A549 (cell line): ENCODE data around the gene PDE7B. TPM values are rescaled to one million over a fixed set of nuclear protein-coding genes. Genes with fewer than 3 reads are reported as not detected.

Experiments used
- ATAC-seq, 2 experiments: fragments of 200-7000 bp in 1 of 2; fragments of >200 bp in 1 of 2; cut with Nextera tagmentation in 1 of 2; cut with Tn5 transposase in 1 of 2; 3 replicates each; pipeline versions ENCODE4 v1.8.0 to v1.9.1; 2018 to 2020; ENCODE audit warnings: mild to moderate bottlenecking in 1 of 2, moderate library complexity in 1 of 2
- CTCF ChIA-PET: fragments of 300-600 bp; sonication (Branson Sonifier 250); formaldehyde crosslinking; extraction: SDS; loops from one replicate; lab custom pipeline; 2021; ENCODE audit warnings: antibody characterized with exemption, inconsistent platforms; lab: Yijun Ruan, JAX
- POLR2A ChIA-PET: fragments of 350-600 bp; formaldehyde crosslinking; extraction: SDS; loops from one replicate; lab custom pipeline; 2021; ENCODE audit warnings: antibody characterized with exemption, inconsistent platforms; lab: Yijun Ruan, JAX
- DNase-seq, 2 experiments: peaks; one replicate each; pipeline versions ENCODE4 v3.0.0 to v3.0.0-alpha.2; 2011 to 2016; ENCODE audit warnings: low read depth in 1 of 2, low spot score in 1 of 2
- FAIRE-seq: peaks from 2 replicates; lab custom pipeline; 2011; peaks lifted over from hg19 to GRCh38; lab: Jason Lieb, UNC
- H3K27ac ChIP-seq, 2 experiments: fragments of >200 bp; sonication (Bioruptor Twin); formaldehyde crosslinking; 3 replicates each; pipeline ENCODE4 v1.5.1; 2016 to 2017
- H3K4me1 ChIP-seq: fragments of >200 bp; sonication (Bioruptor Twin); formaldehyde crosslinking; 3 replicates; pipeline ENCODE4 v1.6.1; 2016
- H3K4me2 ChIP-seq: fragments of >200 bp; sonication (Bioruptor Twin); formaldehyde crosslinking; 3 replicates; pipeline ENCODE4 v1.6.1; 2016
- H3K4me3 ChIP-seq: fragments of >200 bp; sonication (Bioruptor Twin); formaldehyde crosslinking; 3 replicates; pipeline ENCODE4 v1.5.1; 2016
- H3K9me3 ChIP-seq: fragments of >200 bp; sonication (Bioruptor Twin); formaldehyde crosslinking; 3 replicates; pipeline ENCODE4 v1.6.1; 2016
- CBX2 ChIP-seq: fragments of 200-600 bp; sonication (generic); IDR thresholded peaks from 2 replicates; pipeline ENCODE4 v1.6.1; 2016; ENCODE audit warnings: low read depth, mild to moderate bottlenecking, borderline replicate concordance
- CBX8 ChIP-seq: fragments of 200-600 bp; sonication (generic); IDR thresholded peaks from 2 replicates; pipeline ENCODE4 v1.6.1; 2016
- CEBPB ChIP-seq, 2 experiments: fragments of >200 bp in 1 of 2; sonication (Bioruptor Twin) in 1 of 2; formaldehyde crosslinking in 1 of 2; IDR thresholded peaks; 2 replicates each; pipeline ENCODE4 v1.6.1; 2012 to 2016
- CHD4 ChIP-seq: fragments of 200-600 bp; sonication (generic); IDR thresholded peaks from 2 replicates; pipeline ENCODE4 v1.6.1; 2016; ENCODE audit warnings: antibody characterized with exemption, mild to moderate bottlenecking, borderline replicate concordance
- EHF ChIP-seq: fragments of 250-450 bp; sonication (Bioruptor Pico); IDR thresholded peaks from 2 replicates; pipeline ENCODE4 v1.5.0; 2020; ENCODE audit warnings: mild to moderate bottlenecking
- FOSB ChIP-seq: fragments of 250-450 bp; sonication (Bioruptor Pico); IDR thresholded peaks from 2 replicates; pipeline ENCODE4 v1.5.0; 2020; ENCODE audit warnings: mild to moderate bottlenecking, moderate library complexity
- HEYL ChIP-seq: fragments of 250-450 bp; sonication (Bioruptor Pico); IDR thresholded peaks from 2 replicates; pipeline ENCODE4 v1.8.0; 2021; ENCODE audit warnings: mild to moderate bottlenecking, moderate library complexity
- HOXA7 ChIP-seq: fragments of 250-450 bp; sonication (Bioruptor Pico); IDR thresholded peaks from 2 replicates; pipeline ENCODE4 v1.5.0; 2020; ENCODE audit warnings: mild to moderate bottlenecking, moderate library complexity
- JUN ChIP-seq, 2 experiments: fragments of >200 bp; sonication (Bioruptor Twin); formaldehyde crosslinking; IDR thresholded peaks; 2 replicates in 1 of 2; 3 replicates in 1 of 2; pipeline ENCODE4 v1.6.1; 2016 to 2017
- JUNB ChIP-seq: fragments of >200 bp; sonication (Bioruptor Twin); formaldehyde crosslinking; IDR thresholded peaks from 2 replicates; pipeline ENCODE4 v1.6.1; 2016
- KDM5A ChIP-seq: fragments of 200-600 bp; sonication (generic); IDR thresholded peaks from 2 replicates; pipeline ENCODE4 v1.6.1; 2016; ENCODE audit warnings: antibody characterized with exemption, mild to moderate bottlenecking
- MYC ChIP-seq: IDR thresholded peaks from 2 replicates; pipeline ENCODE4 v1.6.1; 2012; ENCODE audit warnings: mild to moderate bottlenecking, inconsistent platforms, low read length, improper control_type of control experiment, borderline replicate concordance
- NR3C1 ChIP-seq: fragments of >200 bp; sonication (Bioruptor Twin); formaldehyde crosslinking; IDR thresholded peaks from 3 replicates; pipeline ENCODE4 v1.6.1; 2017
- POLR2A ChIP-seq: IDR thresholded peaks from 2 replicates; pipeline ENCODE4 v1.6.1; 2012; ENCODE audit warnings: mild to moderate bottlenecking, low read length
- POLR2AphosphoS2 ChIP-seq: conservative IDR thresholded peaks from 2 replicates; pipeline ENCODE4 v1.6.1; 2012; ENCODE audit warnings: low read length, improper control_type of control experiment, inconsistent platforms
- RAD21 ChIP-seq, 2 experiments: fragments of >200 bp in 1 of 2; sonication (Bioruptor Twin) in 1 of 2; formaldehyde crosslinking in 1 of 2; IDR thresholded peaks in 1 of 2; conservative IDR thresholded peaks in 1 of 2; 2 replicates in 1 of 2; 3 replicates in 1 of 2; pipeline ENCODE4 v1.6.1; 2012 to 2018; ENCODE audit warnings: inconsistent platforms in 1 of 2
- RCOR1 ChIP-seq: fragments of 150-350 bp; IDR thresholded peaks from 2 replicates; pipeline ENCODE4 v1.6.1; 2014; ENCODE audit warnings: antibody characterized with exemption, low read length, low read depth
- RFX5 ChIP-seq: fragments of 450-650 bp; IDR thresholded peaks from 2 replicates; pipeline ENCODE4 v1.7.1; 2014; ENCODE audit warnings: antibody characterized with exemption, mild to moderate bottlenecking, moderate library complexity
- RNF2 ChIP-seq: fragments of 200-600 bp; sonication (generic); IDR thresholded peaks from 2 replicates; pipeline ENCODE4 v1.6.1; 2016; ENCODE audit warnings: low read depth, mild to moderate bottlenecking, antibody characterized with exemption, moderate library complexity, borderline replicate concordance
- SREBF2 ChIP-seq: fragments of 450-650 bp; IDR thresholded peaks from 2 replicates; pipeline ENCODE4 v1.6.1; 2014; ENCODE audit warnings: mild to moderate bottlenecking, moderate library complexity
- TFCP2L1 ChIP-seq: fragments of 250-450 bp; sonication (Bioruptor Pico); IDR thresholded peaks from 2 replicates; pipeline ENCODE4 v1.5.0; 2021; ENCODE audit warnings: mild to moderate bottlenecking
- TP53 ChIP-seq: fragments of 250-450 bp; sonication (Bioruptor Pico); IDR thresholded peaks from 2 replicates; pipeline ENCODE4 v1.5.0; 2021; ENCODE audit warnings: mild to moderate bottlenecking, moderate library complexity
- ZFP36 ChIP-seq: fragments of 450-650 bp; IDR thresholded peaks from 2 replicates; pipeline ENCODE4 v1.6.1; 2014; ENCODE audit warnings: borderline replicate concordance; ENCODE audit not compliant: partially characterized antibody
- ZSCAN20 ChIP-seq: fragments of 250-450 bp; sonication (Bioruptor Pico); IDR thresholded peaks from 2 replicates; pipeline ENCODE4 v1.8.0; 2022; ENCODE audit warnings: mild to moderate bottlenecking, moderate library complexity
- WGBS: methylation state at CpG from one replicate; pipeline ENCODE4 v1.1.6; 2017; ENCODE audit errors: missing lambda C conversion rate; 5-methylcytosine and 5-hydroxymethylcytosine counted together
- polyA plus RNA-seq, 4 experiments: library from polyadenylated mRNA; depleted of rRNA in 3 of 4; stranded (reverse); fragments of >200 nt; fragmentation: RNase III in 1 of 4; extraction: RNeasy Plus Mini Kit Qiagen cat#74134 plus additional on column Dnase treatment in 1 of 4; gene quantifications; 2 replicates in 3 of 4; 3 replicates in 1 of 4; pipeline ENCODE4 v1.2.3, GENCODE V29; 2011 to 2017
- TF ChIP-seq, protein P1 (sequence below): IDR thresholded peaks from 2 replicates; pipeline ENCODE4 v1.6.1; 2012; ENCODE audit warnings: low read depth, borderline replicate concordance
- TF ChIP-seq, protein P2 (sequence below): fragments of >200 bp; sonication (Bioruptor Twin); formaldehyde crosslinking; IDR thresholded peaks from 2 replicates; pipeline ENCODE4 v1.6.1; 2016
- TF ChIP-seq, protein P3 (sequence below): fragments of 250-450 bp; sonication (Bioruptor Pico); IDR thresholded peaks from 2 replicates; pipeline ENCODE4 v1.5.0; 2021; ENCODE audit warnings: mild to moderate bottlenecking, moderate library complexity, borderline replicate concordance

The PDE7B gene
- polyA plus RNA-seq, 2 of the 4 experiments (the other 2 are of a cell fraction): 6.6 to 13.8 TPM

DNA sequence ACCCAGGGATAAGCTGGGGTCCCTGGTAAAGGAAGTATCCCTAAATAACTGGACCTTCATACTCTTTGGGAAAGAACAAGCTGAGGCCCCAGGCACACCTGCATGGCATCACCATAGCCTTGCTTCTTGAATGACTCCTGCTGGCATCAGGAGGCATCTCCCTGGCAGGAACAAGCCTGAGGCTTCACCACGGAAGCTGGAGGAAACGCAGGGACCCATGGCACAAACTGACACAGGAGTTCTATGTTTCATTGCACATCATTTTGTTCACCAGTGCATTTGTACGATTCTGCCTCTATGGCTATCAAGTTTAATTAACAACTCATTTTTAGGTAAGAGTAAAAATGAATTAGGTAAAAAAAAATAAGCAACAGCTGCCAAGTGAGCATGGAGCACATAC is 619 bp upstream of the PDE7B start:
- POLR2A ChIA-PET: interaction anchor here (1.0 to 1.7 kb wide), 3 partner anchors 8 to 164 kb away, joined by 3 to 10 read pairs (median 3); no protein-coding TSS in a partner anchor

DNA sequence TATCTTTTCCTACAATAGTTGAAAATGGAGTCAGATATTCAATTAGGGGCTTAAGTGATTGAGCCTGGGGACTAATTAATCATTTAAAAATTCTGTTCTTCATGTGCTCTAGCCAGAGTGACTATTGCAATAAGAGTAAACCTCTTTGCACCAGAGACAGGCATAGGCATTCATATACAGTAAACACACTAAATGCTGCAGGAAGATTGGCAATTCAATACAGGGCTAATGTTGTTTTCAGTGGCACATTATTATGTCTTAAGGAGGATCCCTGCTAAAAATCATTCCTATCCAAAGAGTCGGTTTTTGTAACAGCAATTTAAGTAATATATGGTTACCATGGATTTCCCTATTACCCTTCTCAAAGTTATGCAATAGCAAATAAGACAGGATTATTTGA is 1.2 kb downstream of the PDE7B start:
- WGBS: 0% methylated on average over 1 of the region's 1 CpG
- peak in 1 of 2 experiments; percentile 48; a peak in 1 of 4 replicates for TF ChIP-seq CEBPB (IDR thresholded peaks at IDR 0.05)
- no peak for TF ChIP-seq TP53 (CRISPR knock-in tag)
- TF ChIP-seq, all 56 proteins: peak for 1
- Histone ChIP-seq H3K27ac (peak overlapping the region; percentile 77 to 90), H3K4me2 (peak overlapping the region; percentile 81), H3K4me1 (peaks cover 42% of the 10 kb centered on the region), H3K4me3 (peak overlapping the region; percentile 58), H3K9me3 (no peaks in the 10 kb centered on the region)
- ATAC-seq (no peak), DNase-seq (no peak), FAIRE-seq (no peak)
- POLR2A ChIA-PET: interaction anchor here (1.0 kb wide), 1 partner anchor 131 kb away, joined by 4 read pairs; no protein-coding TSS in a partner anchor
- CTCF ChIA-PET: interaction anchor here (1.0 to 1.3 kb wide), 2 partner anchors 20 to 317 kb away, joined by 3 to 6 read pairs; no protein-coding TSS in a partner anchor

More for the DNA sequence above, 619 bp upstream of the PDE7B start:
- FAIRE-seq (no peak), DNase-seq (peak in 1 of 2 experiments; percentile 24), ATAC-seq (peak; percentile 58 to 74; a peak in 4 of 6 replicates)
- TF ChIP-seq SREBF2: no peak
- TF ChIP-seq EHF: no peak
- no peak for TF ChIP-seq CEBPB (IDR thresholded peaks at IDR 0.05)
- TF ChIP-seq NR3C1: no peak
- TF ChIP-seq MYC: no peak
- no peak for TF ChIP-seq TFCP2L1
- no peak for TF ChIP-seq POLR2A
- no peak for TF ChIP-seq JUN (IDR thresholded peaks at IDR 0.05)
- TF ChIP-seq, protein P1, sequence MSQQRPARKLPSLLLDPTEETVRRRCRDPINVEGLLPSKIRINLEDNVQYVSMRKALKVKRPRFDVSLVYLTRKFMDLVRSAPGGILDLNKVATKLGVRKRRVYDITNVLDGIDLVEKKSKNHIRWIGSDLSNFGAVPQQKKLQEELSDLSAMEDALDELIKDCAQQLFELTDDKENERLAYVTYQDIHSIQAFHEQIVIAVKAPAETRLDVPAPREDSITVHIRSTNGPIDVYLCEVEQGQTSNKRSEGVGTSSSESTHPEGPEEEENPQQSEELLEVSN: no peak
- TF ChIP-seq, protein P2, sequence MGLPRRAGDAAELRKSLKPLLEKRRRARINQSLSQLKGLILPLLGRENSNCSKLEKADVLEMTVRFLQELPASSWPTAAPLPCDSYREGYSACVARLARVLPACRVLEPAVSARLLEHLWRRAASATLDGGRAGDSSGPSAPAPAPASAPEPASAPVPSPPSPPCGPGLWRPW: no peak
- TF ChIP-seq FOSB (CRISPR knock-in tag): no peak
- no peak for TF ChIP-seq HOXA7 (CRISPR knock-in tag)
- TF ChIP-seq, protein P3, sequence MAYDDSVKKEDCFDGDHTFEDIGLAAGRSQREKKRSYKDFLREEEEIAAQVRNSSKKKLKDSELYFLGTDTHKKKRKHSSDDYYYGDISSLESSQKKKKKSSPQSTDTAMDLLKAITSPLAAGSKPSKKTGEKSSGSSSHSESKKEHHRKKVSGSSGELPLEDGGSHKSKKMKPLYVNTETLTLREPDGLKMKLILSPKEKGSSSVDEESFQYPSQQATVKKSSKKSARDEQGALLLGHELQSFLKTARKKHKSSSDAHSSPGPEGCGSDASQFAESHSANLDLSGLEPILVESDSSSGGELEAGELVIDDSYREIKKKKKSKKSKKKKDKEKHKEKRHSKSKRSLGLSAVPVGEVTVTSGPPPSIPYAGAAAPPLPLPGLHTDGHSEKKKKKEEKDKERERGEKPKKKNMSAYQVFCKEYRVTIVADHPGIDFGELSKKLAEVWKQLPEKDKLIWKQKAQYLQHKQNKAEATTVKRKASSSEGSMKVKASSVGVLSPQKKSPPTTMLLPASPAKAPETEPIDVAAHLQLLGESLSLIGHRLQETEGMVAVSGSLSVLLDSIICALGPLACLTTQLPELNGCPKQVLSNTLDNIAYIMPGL: no peak
- TF ChIP-seq POLR2AphosphoS2: no peak
- no peak for TF ChIP-seq KDM5A
- no peak for TF ChIP-seq CBX2
- Histone ChIP-seq H3K4me1 (peaks cover 27% of the 10 kb centered on the region), H3K4me2 (peak overlapping the region; percentile 81), H3K27ac (peak overlapping the region; percentile 77 to 90), H3K9me3 (no peaks in the 10 kb centered on the region), H3K4me3 (peak overlapping the region; percentile 58; the same call in 1 of the 3 replicates)
- WGBS: 39% methylated on average over 3 of the region's 3 CpGs
- CTCF ChIA-PET: interaction anchor here (1.0 to 1.6 kb wide), 2 partner anchors 21 to 315 kb away, joined by 3 read pairs; no protein-coding TSS in a partner anchor

DNA sequence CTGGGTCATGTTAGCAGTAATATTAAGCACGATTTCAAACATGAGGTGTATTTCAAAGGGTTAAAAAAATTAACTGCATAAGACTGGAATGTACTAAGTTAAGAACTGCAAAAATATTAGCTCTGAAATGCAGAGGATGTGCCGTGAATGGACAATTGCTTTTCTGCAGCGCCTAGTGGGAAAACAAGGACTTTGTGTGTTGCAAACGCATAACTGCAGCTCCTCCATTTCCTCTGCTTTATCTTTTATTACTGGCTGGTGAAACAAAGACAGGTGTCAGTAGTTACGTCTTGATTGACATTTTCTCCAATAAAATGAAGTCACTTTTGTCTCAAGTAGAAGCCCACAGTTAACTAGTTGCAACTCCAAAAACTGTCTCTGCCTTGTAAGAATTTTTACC is 1.7 kb downstream of the PDE7B start:
- ChIA-PET CTCF (interaction anchor here (1.0 to 1.3 kb wide), 2 partner anchors 21 to 317 kb away, joined by 3 to 6 read pairs; no protein-coding TSS in a partner anchor), POLR2A (interaction anchor here (1.0 kb wide), 1 partner anchor 131 kb away, joined by 4 read pairs; no protein-coding TSS in a partner anchor)
- FAIRE-seq (no peak), ATAC-seq (0 out of 6 replicates have a peak, but pooled peaks of 1 of the 2 experiments have one; percentile 12), DNase-seq (peak in 1 of 2 experiments; percentile 29)
- 1% methylated on average over 5 of the region's 5 CpGs for WGBS
- H3K9me3 ChIP-seq: no peaks in the 10 kb centered on the region
- H3K4me3 ChIP-seq: peak overlapping the region; percentile 58
- peaks cover 42% of the 10 kb centered on the region for H3K4me1 ChIP-seq
- H3K4me2 ChIP-seq: peak overlapping the region; percentile 81
- TF ChIP-seq RNF2: no peak
- no peak for TF ChIP-seq CHD4
- TF ChIP-seq RAD21 (conservative IDR thresholded peaks at IDR 0.05 in 1 of 2, IDR thresholded peaks at IDR 0.05 in 1 of 2): 0 out of 5 replicates have a peak, but pooled peaks of 1 of the 2 experiments have one; percentile 2
- 0 out of 5 replicates have a peak, but pooled peaks of 1 of the 2 experiments have one; percentile 25 for TF ChIP-seq JUN (IDR thresholded peaks at IDR 0.05)
- TF ChIP-seq ZSCAN20 (CRISPR knock-in tag): no peak
- TF ChIP-seq EHF: no peak
- no peak for TF ChIP-seq RFX5
- no peak for TF ChIP-seq ZFP36
- no peak for TF ChIP-seq JUNB
- no peak for TF ChIP-seq RCOR1
- no peak for TF ChIP-seq HEYL
- TF ChIP-seq CBX8: no peak
- peak overlapping the region; percentile 77 to 90 for H3K27ac ChIP-seq
